Breast epithelium (tissue), 3 donors: Measurements from ENCODE around the gene KCNJ12.

Experiments
- CTCF ChIP-seq, 3 donors: fragments of 450-650 bp; IDR thresholded peaks; one replicate each; pipeline ENCODE4 v1.5.1; 2016 to 2017; ENCODE audit warnings: antibody characterized with exemption in 3 of 3, mild to moderate bottlenecking in 3 of 3, moderate library complexity in 3 of 3
- POLR2A ChIP-seq: fragments of 450-650 bp; IDR thresholded peaks from one replicate; pipeline ENCODE4 v1.6.1; 2016; ENCODE audit warnings: antibody characterized with exemption, mild to moderate bottlenecking, moderate library complexity
- POLR2AphosphoS5 ChIP-seq, 3 donors: sonication (generic); formaldehyde crosslinking; IDR thresholded peaks; one replicate each; pipeline ENCODE4 v1.6.1; 2017; ENCODE audit warnings: antibody characterized with exemption in 3 of 3

- TF ChIP-seq CTCF (IDR thresholded peaks at IDR 0.05) (no peak), POLR2A (no peak), POLR2AphosphoS5 (IDR thresholded peaks at IDR 0.05) (no peak)
These were observed 11.1 kb upstream of the KCNJ12 start for GRCh38 chr17:21365016-21365415.
